K562 (cell line): ENCODE results near the gene SPRED2. TPM values are rescaled to one million over a fixed set of nuclear protein-coding genes. Genes with fewer than 3 reads are reported as not detected.

Experiments used
- ATAC-seq: fragments of 200-7000 bp; cut with Tn5 transposase; 3 replicates; pipeline ENCODE4 v1.9.1; 2020; ENCODE audit warnings: moderate library complexity
- BruUV-seq: library from RNA; stranded (reverse); fragments of 400-500 nt; replicated peaks from 2 replicates; lab custom pipeline; 2021; lab: Mats Ljungman, UMichigan
- CTCF ChIA-PET: fragments of 300-600 bp; formaldehyde crosslinking; extraction: SDS; loops from one replicate; lab custom pipeline; 2021; ENCODE audit warnings: low intra/inter-chr PET ratio; lab: Yijun Ruan, JAX
- POLR2A ChIA-PET: fragments of 300-600, 350-650 bp; sonication (Branson Sonifier 250); formaldehyde crosslinking; extraction: SDS; loops from one replicate; lab custom pipeline; 2021; ENCODE audit warnings: antibody characterized with exemption, inconsistent platforms; lab: Yijun Ruan, JAX
- DNase-seq, 4 experiments: peaks; one replicate each; pipeline versions ENCODE4 v3.0.0 to v3.0.0-alpha.2; 2011 to 2018; ENCODE audit warnings: low spot score in 3 of 4, mixed read lengths in 3 of 4; ENCODE audit errors: extremely low read depth in 1 of 4
- FAIRE-seq: peaks from 2 replicates; lab custom pipeline; 2011; peaks lifted over from hg19 to GRCh38; lab: Jason Lieb, UNC
- H2AFZ ChIP-seq: 2 replicates; pipeline ENCODE4 v1.6.0; 2011; ENCODE audit warnings: low read depth, low read length, control low read depth, inconsistent platforms
- H3K27ac ChIP-seq: fragments of 200-600 bp; 3 replicates; pipeline ENCODE4 v1.8.0; 2011; ENCODE audit warnings: low read depth, mild to moderate bottlenecking, control low read depth, inconsistent platforms, low read length, moderate library complexity, mixed read lengths; ENCODE audit errors: extremely low read depth
- H3K27me3 ChIP-seq, 2 experiments: fragments of 300-600 bp in 1 of 2; 2 replicates in 1 of 2; 3 replicates in 1 of 2; pipeline versions ENCODE4 v1.6.0 to v1.8.0; 2011; ENCODE audit warnings: inconsistent platforms in 2 of 2, low read length in 2 of 2, mild to moderate bottlenecking in 1 of 2, mixed read lengths in 1 of 2, moderate library complexity in 1 of 2; ENCODE audit not compliant: control insufficient read depth in 2 of 2, insufficient read depth in 2 of 2
- H3K36me3 ChIP-seq: fragments of 300-600 bp; 3 replicates; pipeline ENCODE4 v1.8.0; 2011; ENCODE audit warnings: mild to moderate bottlenecking, low read length, inconsistent platforms; ENCODE audit not compliant: control insufficient read depth, insufficient read depth
- H3K4me1 ChIP-seq, 2 experiments: fragments of 200-600 bp in 1 of 2; replicated peaks in 1 of 2; 2 replicates in 1 of 2; 3 replicates in 1 of 2; pipeline versions ENCODE4 v1.5.1 to v1.8.0; 2011; ENCODE audit warnings: inconsistent platforms in 2 of 2, low read length in 2 of 2, mild to moderate bottlenecking in 1 of 2, mixed read lengths in 1 of 2, moderate library complexity in 1 of 2; ENCODE audit not compliant: control insufficient read depth in 2 of 2, insufficient read depth in 2 of 2
- H3K4me2 ChIP-seq: 2 replicates; pipeline ENCODE4 v1.6.1; 2011; ENCODE audit warnings: low read length, control low read depth, inconsistent platforms, mixed read lengths; ENCODE audit not compliant: insufficient read depth
- H3K4me3 ChIP-seq: fragments of 200-600 bp; sonication (generic), shearing (Covaris generic); 2 replicates; pipeline ENCODE4 v1.5.1; 2016; ENCODE audit warnings: control low read depth, inconsistent platforms
- H3K79me2 ChIP-seq: fragments of 200-600 bp; 3 replicates; pipeline ENCODE4 v1.8.0; 2011; ENCODE audit warnings: low read length, inconsistent platforms; ENCODE audit not compliant: control insufficient read depth, insufficient read depth
- H3K9ac ChIP-seq, 2 experiments: 2 replicates each; pipeline versions ENCODE4 v1.6.0 to v1.6.1; 2011; ENCODE audit warnings: low read depth in 2 of 2, low read length in 2 of 2, control low read depth in 1 of 2, inconsistent platforms in 1 of 2, mild to moderate bottlenecking in 1 of 2, mixed read lengths in 1 of 2; ENCODE audit not compliant: insufficient read depth in 1 of 2
- H3K9me1 ChIP-seq: one replicate; pipeline ENCODE4 v1.6.0; 2011; ENCODE audit warnings: inconsistent platforms, mild to moderate bottlenecking, low read length, moderate library complexity; ENCODE audit not compliant: control insufficient read depth, insufficient read depth
- H3K9me3 ChIP-seq: replicated peaks from 2 replicates; pipeline ENCODE4 v1.5.1; 2011; ENCODE audit warnings: low read depth, low read length, inconsistent platforms; ENCODE audit not compliant: control insufficient read depth, insufficient read depth
- H4K20me1 ChIP-seq: replicated peaks from 2 replicates; pipeline ENCODE4 v1.6.1; 2011; ENCODE audit warnings: low read length, inconsistent platforms, mixed read lengths; ENCODE audit not compliant: control insufficient read depth, insufficient read depth
- ETS1 ChIP-seq: conservative IDR thresholded peaks from 2 replicates; pipeline ENCODE4 v1.6.1; 2011; ENCODE audit warnings: low read depth, mild to moderate bottlenecking, low read length; ENCODE audit not compliant: control insufficient read depth
- FOXJ3 ChIP-seq: sonication (generic); formaldehyde crosslinking; IDR thresholded peaks from 2 replicates; pipeline ENCODE4 v1.4.0; 2020; ENCODE audit warnings: mild to moderate bottlenecking, missing genetic modification reagents
- FOXP1 ChIP-seq: sonication (generic); formaldehyde crosslinking; IDR thresholded peaks from 2 replicates; pipeline ENCODE4 v1.8.0; 2022; ENCODE audit warnings: mild to moderate bottlenecking, missing genetic modification reagents
- HES1 ChIP-seq: fragments of 450-650 bp; IDR thresholded peaks from 2 replicates; pipeline ENCODE4 v1.6.1; 2016; ENCODE audit warnings: low read depth, mild to moderate bottlenecking, moderate library complexity
- HMG20B ChIP-seq: fragments of 250-450 bp; sonication (Bioruptor Pico); IDR thresholded peaks from 2 replicates; pipeline ENCODE4 v1.5.0; 2021; ENCODE audit warnings: mild to moderate bottlenecking
- KLF16 ChIP-seq: IDR thresholded peaks from 2 replicates; pipeline ENCODE4 v1.6.1; 2016; ENCODE audit warnings: antibody characterized with exemption
- MEF2D ChIP-seq: conservative IDR thresholded peaks from 2 replicates; pipeline ENCODE4 v1.6.1; 2016; ENCODE audit warnings: low read depth, missing genetic modification characterization, missing compliant biosample characterization
- PHF8 ChIP-seq: fragments of 200-600 bp; sonication (generic); IDR thresholded peaks from 2 replicates; pipeline ENCODE4 v1.6.1; 2012; ENCODE audit warnings: mixed run types, mild to moderate bottlenecking, inconsistent platforms, low read length, moderate library complexity, borderline replicate concordance
- PYGO2 ChIP-seq: fragments of 450-650 bp; IDR thresholded peaks from 2 replicates; pipeline ENCODE4 v1.6.1; 2016; ENCODE audit warnings: mild to moderate bottlenecking, missing genetic modification characterization, moderate library complexity, missing compliant biosample characterization
- RBFOX2 ChIP-seq: fragments of 200-400 bp; formaldehyde crosslinking; IDR thresholded peaks from 2 replicates; pipeline ENCODE4 v1.6.1; 2017; ENCODE audit warnings: low read depth, mild to moderate bottlenecking, low read length, moderate library complexity
- RBM14 ChIP-seq: fragments of 200-400 bp; formaldehyde crosslinking; IDR thresholded peaks from 2 replicates; pipeline ENCODE4 v1.6.1; 2018; ENCODE audit warnings: low read depth, mild to moderate bottlenecking, low read length, moderate library complexity, borderline replicate concordance; ENCODE audit not compliant: insufficient read depth
- SETDB1 ChIP-seq: IDR thresholded peaks from one replicate; pipeline ENCODE4 v1.6.1; 2012; ENCODE audit warnings: low read length, control low read depth, inconsistent platforms
- TSC22D4 ChIP-seq: fragments of 450-650 bp; IDR thresholded peaks from 2 replicates; pipeline ENCODE4 v1.6.1; 2016; ENCODE audit warnings: missing genetic modification characterization, missing biosample characterization, control low read depth
- ZNF24 ChIP-seq: fragments of 450-650 bp; IDR thresholded peaks from 2 replicates; pipeline ENCODE4 v1.6.1; 2016
- ZNF79 ChIP-seq: fragments of 250-450 bp; sonication (Bioruptor Pico); IDR thresholded peaks from 2 replicates; pipeline ENCODE4 v1.4.0; 2020; ENCODE audit warnings: low read depth, mild to moderate bottlenecking, moderate library complexity
- WGBS: fragments of 100-300 bp; shearing (Covaris generic); methylation state at CpG from one replicate; pipeline ENCODE4 v1.1.6; 2016; ENCODE audit warnings: low coverage, mixed read lengths; ENCODE audit not compliant: insufficient coverage; ENCODE audit errors: missing lambda C conversion rate; 5-methylcytosine and 5-hydroxymethylcytosine counted together
- in situ Hi-C: fragments of 300-500 bp; cut with MboI; formaldehyde crosslinking; loops from 4 replicates; pipeline ENCODE4 v1.15.0; 2018; ENCODE audit warnings: inconsistent platforms, mixed read lengths
- intact Hi-C: fragments of 100-400 bp; cut with micrococcal nuclease; formaldehyde crosslinking; loops from 2 replicates; pipeline ENCODE4 v1.14.2; 2022
- polyA plus RNA-seq, 8 experiments: library from polyadenylated mRNA; depleted of rRNA in 4 of 8; stranded (reverse) in 5 of 8; unstranded in 3 of 8; fragments of >200 nt; fragmentation: Nextera tagmentation in 2 of 8; fragmentation: Illumina TruSeq in 1 of 8; extraction: Ambion mirVana in 2 of 8; extraction: Trizol in 1 of 8; gene quantifications; 2 replicates each; pipeline versions ENCODE4 v1.2.1 to v1.2.3, GENCODE V29; 2011 to 2014; ENCODE audit warnings: inconsistent platforms in 1 of 8, missing spikeins in 1 of 8
- total RNA-seq, 7 experiments: library from RNA; depleted of rRNA in 6 of 7; stranded (reverse); fragments of >200 nt in 6 of 7; fragmentation: Illumina TruSeq in 2 of 7; extraction: Trizol in 2 of 7; gene quantifications; 2 replicates each; pipeline versions ENCODE4 v1.2.1 to v1.2.3, GENCODE V29; 2011 to 2021; ENCODE audit warnings: low replicate concordance in 1 of 7
- TF ChIP-seq, protein P1 (sequence below): sonication (generic); formaldehyde crosslinking; IDR thresholded peaks from 2 replicates; pipeline ENCODE4 v1.9.0; 2022; ENCODE audit warnings: mild to moderate bottlenecking, missing genetic modification reagents
- TF ChIP-seq, protein P2 (sequence below): fragments of 450-650 bp; formaldehyde crosslinking; IDR thresholded peaks from 2 replicates; pipeline ENCODE4 v1.4.0; 2020; ENCODE audit warnings: mild to moderate bottlenecking, mixed read lengths

The SPRED2 gene
- total and polyA plus RNA-seq, 9 of the 15 experiments (the other 6 are each of a cell fraction or from before 2014, with no cell fraction given) = 4.6 to 50.8 (median 14.1) TPM

DNA sequence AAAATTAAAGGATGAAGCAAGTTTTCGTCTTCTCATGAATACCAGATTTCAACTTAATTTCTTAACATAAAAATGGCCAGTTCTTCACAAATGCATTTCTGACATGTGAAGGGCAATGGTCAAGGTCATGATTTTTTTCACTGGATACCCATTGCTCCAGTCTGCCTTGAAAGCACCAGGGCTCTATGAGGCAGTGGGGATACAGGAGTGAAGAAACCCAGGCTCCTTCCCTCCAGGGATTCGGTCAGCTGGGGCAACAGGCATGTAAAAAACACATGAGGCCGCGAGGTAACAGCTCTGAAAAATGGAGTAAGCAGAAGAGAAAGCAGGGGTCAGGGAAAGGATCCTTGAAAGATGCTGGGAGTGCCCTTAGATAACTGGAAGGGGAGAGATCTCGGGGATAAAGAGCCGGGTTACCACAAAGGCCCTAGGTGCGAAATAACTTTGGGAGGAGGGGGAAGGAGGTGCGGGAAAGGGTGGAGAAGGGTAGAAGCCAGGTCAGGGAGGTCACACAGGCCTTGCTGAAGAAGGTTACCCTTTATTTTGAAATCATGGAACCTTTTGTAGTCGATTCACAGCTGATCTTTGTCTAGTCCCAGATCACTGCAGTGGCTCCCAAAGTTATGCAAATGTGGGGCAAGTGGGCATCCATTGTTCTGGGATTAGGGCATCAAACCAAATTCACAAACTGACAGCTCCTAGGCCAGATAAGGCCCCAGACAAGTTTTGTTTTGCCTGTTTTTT lies 5.2 kb upstream of the SPRED2 start:
- H4K20me1 ChIP-seq = no peaks in the 10 kb centered on the region
- ATAC-seq (no peak), DNase-seq (peak in 2 of 4 experiments; percentile 20 to 35), FAIRE-seq (no peak)
- WGBS = 10% methylated on average over 9 of the region's 9 CpGs
- peak overlapping the region; percentile 65 for H3K4me3 ChIP-seq
- no peaks in the 10 kb centered on the region for H3K9me1 ChIP-seq
- no TSS peak for BruUV-seq
- ChIA-PET CTCF (no interaction called here), POLR2A (interaction anchor here (0.6 to 3.6 kb wide), 25 partner anchors 8 to 1597 kb away, joined by 3 to 21 read pairs (median 5); no protein-coding TSS in a partner anchor)
- in situ Hi-C loops = no loop called here
- peaks cover under 1% of the 10 kb centered on the region; the same call in 1 of the 2 replicates for H3K9me3 ChIP-seq
- peak overlapping the region; percentile 94 for H3K27ac ChIP-seq
- H3K4me1 ChIP-seq = peaks cover 23 to 36% of the 10 kb centered on the region in 2 experiments; a peak in 4 of 5 replicates
- H3K4me2 ChIP-seq = peak overlapping the region; percentile 87
- peaks cover 15% of the 10 kb centered on the region for H3K79me2 ChIP-seq
- peak overlapping the region; percentile 78 to 88; a peak in 3 of 4 replicates for H3K9ac ChIP-seq
- no peaks in the 10 kb centered on the region for H3K27me3 ChIP-seq
- peak overlapping the region; percentile 75 for H2AFZ ChIP-seq
- H3K36me3 ChIP-seq = no peaks in the 10 kb centered on the region
- intact Hi-C loops = loop anchor here (2.0 to 10.0 kb wide), 2 partner anchors 79 to 373 kb away; no protein-coding TSS in a partner anchor
- 0 out of 2 replicates have a peak, but pooled peaks have one; percentile 20 for TF ChIP-seq RBFOX2
- 0 out of 2 replicates have a peak, but pooled peaks have one; percentile 20 for TF ChIP-seq PYGO2 (tag)
- no peak for TF ChIP-seq FOXP1 (CRISPR knock-in tag)
- TF ChIP-seq, protein P1, sequence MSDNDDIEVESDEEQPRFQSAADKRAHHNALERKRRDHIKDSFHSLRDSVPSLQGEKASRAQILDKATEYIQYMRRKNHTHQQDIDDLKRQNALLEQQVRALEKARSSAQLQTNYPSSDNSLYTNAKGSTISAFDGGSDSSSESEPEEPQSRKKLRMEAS (CRISPR knock-in tag) = 0 out of 2 replicates have a peak, but pooled peaks have one; percentile 13
- no peak for TF ChIP-seq MEF2D
- TF ChIP-seq, protein P2, sequence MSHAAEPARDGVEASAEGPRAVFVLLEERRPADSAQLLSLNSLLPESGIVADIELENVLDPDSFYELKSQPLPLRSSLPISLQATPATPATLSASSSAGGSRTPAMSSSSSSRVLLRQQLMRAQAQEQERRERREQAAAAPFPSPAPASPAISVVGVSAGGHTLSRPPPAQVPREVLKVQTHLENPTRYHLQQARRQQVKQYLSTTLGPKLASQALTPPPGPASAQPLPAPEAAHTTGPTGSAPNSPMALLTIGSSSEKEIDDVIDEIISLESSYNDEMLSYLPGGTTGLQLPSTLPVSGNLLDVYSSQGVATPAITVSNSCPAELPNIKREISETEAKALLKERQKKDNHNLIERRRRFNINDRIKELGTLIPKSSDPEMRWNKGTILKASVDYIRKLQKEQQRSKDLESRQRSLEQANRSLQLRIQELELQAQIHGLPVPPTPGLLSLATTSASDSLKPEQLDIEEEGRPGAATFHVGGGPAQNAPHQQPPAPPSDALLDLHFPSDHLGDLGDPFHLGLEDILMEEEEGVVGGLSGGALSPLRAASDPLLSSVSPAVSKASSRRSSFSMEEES = no peak
- TF ChIP-seq PHF8 = peak; percentile 10; the same call in 1 of the 2 replicates
- TF ChIP-seq ZNF24 = no peak
- TF ChIP-seq HES1 = no peak
- no peak for TF ChIP-seq HMG20B (CRISPR knock-in tag)
- TF ChIP-seq ZNF79 (CRISPR knock-in tag) = no peak
- TF ChIP-seq ETS1 = no peak
- no peak for TF ChIP-seq SETDB1
- TF ChIP-seq KLF16 = no peak
- TF ChIP-seq FOXJ3 = no peak
- no peak for TF ChIP-seq TSC22D4
- TF ChIP-seq RBM14 = no peak
